ENCODE results near the gene RRAS. TPM values are rescaled to one million over a fixed set of nuclear protein-coding genes. Genes with fewer than 3 reads are reported as not detected.
A peak's percentile ranks its signal among the peaks of the same experiment; 100 is the strongest.

Gene RRAS
- polyA plus RNA-seq, 1 of the 3 experiments (the other 2 are of a cell fraction) = 141 TPM

DNA sequence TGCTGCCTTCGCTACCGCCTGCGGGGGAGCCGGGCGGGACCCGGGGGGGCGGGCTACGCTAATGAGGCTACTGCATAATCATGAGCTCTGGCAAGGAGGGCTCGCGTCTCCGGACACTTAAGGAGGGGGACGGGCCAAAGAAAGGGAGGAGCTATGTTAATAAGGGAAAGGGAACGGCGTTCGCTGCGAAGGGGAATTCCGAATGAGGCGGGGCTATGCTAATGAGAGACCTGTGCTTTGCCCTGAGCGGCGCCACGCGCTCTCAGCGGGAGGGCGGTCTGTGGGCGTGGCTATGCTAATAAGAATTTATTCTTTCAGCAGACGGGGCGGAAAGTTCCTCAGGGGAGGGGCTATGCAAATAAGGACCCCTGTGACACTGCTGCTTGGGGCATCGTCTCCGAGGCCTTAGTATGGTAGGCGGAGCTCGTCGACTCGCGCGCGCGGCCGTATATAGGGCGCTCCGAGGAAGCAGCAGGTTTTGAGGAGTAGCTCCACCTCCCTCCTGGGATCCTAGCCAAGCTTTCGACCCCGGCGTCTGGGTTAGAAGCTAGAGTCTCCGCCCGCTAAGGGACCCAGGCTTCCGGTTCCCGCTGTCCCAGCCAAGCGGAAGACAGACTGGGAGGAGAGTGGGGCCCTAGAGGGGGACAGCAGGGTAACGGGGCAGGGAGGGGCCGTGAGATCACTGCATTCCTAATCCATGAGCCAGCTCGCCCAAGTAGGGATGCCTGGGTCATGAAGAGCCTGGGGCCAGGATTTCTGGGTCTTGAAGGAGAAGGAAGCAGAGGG is at the start of gene RRAS (continued):
- TF ChIP-seq, protein P1, sequence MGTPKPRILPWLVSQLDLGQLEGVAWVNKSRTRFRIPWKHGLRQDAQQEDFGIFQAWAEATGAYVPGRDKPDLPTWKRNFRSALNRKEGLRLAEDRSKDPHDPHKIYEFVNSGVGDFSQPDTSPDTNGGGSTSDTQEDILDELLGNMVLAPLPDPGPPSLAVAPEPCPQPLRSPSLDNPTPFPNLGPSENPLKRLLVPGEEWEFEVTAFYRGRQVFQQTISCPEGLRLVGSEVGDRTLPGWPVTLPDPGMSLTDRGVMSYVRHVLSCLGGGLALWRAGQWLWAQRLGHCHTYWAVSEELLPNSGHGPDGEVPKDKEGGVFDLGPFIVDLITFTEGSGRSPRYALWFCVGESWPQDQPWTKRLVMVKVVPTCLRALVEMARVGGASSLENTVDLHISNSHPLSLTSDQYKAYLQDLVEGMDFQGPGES (IDR thresholded peaks at IDR 0.05; ENCODE audit: low read depth, low read length) = no peak
- TF ChIP-seq MXI1 (IDR thresholded peaks at IDR 0.05; ENCODE audit: low read depth, low read length) (no peak; the same call in none of the 2 replicates), JUND (IDR thresholded peaks at IDR 0.05) (peak; percentile 88)
- TF ChIP-seq, protein P2, sequence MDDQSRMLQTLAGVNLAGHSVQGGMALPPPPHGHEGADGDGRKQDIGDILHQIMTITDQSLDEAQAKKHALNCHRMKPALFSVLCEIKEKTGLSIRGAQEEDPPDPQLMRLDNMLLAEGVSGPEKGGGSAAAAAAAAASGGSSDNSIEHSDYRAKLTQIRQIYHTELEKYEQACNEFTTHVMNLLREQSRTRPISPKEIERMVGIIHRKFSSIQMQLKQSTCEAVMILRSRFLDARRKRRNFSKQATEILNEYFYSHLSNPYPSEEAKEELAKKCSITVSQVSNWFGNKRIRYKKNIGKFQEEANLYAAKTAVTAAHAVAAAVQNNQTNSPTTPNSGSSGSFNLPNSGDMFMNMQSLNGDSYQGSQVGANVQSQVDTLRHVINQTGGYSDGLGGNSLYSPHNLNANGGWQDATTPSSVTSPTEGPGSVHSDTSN (IDR thresholded peaks at IDR 0.05) = no peak; the same call in 1 of the 2 replicates

DNA sequence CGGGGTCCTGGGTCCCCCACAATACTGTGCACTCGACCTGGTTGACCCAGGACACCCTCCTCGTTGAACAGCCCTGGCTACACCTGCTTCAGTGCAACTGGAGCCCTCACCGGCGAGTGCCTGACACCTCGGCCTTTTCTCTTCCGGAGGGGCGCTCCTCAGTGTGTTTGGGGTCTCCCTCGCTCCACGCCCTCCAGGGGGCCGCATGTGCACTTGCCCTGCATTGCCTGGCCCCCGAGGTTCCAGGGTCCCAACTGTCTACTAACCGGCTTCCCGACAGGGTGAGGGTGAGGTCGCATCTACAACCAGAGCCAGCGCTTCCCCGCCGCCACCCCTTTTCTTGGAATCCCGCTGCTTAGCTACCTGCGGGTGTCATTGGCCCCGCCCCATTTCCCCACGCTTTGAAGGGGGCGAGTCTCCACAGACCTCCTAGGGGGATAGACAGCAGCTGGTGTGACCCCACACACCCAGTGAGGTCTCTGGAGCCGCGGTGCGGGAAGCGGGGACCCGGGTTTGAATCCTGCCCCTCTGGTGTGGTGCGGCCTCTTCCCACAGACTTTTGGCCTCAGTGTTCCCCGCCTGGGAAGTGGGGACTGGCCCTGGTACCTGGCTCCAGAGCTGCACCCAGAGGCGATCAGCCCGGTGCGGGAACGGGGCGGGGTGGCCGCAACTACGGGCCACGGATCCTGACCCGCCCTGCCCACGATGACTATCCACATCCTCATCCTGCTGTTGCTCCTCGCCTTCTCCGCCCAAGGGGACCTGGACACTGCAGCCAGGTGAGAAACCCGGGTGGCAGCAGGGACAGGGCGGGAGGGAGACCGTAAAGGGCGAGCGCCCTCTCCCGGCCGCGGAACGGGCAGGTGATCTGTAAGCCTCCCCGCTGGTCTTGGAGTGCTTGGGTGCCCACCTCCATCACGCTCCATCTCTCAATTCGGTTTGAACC is 49.5 kb upstream of the RRAS start, which contains the start of gene ADM5:
Gene ADM5, plus strand, starts transcription at position 462 of the 946 bp plus-strand sequence. Its CDS starts 244 bp downstream, at position 706.
- Histone ChIP-seq H3K36me3 (replicated peaks in 1 of 2; ENCODE audit: control insufficient read depth in 1 of 2, insufficient read depth in 2 of 2, low read length in 1 of 2) (peaks cover 17 to 39% of the 10 kb centered on the region in 2 experiments), H4K20me1 (ENCODE audit: insufficient read depth) (0 out of 2 replicates have a peak, but pooled peaks cover 4% of the 10 kb centered on the region), H3K79me2 (ENCODE audit: insufficient read depth) (peaks cover 27% of the 10 kb centered on the region), H3K9me2 (no peaks in the 10 kb centered on the region), H3K27me3 (ENCODE audit: insufficient read depth) (no peaks in the 10 kb centered on the region), H3K4me1 (ENCODE audit: control insufficient read depth in 1 of 2, insufficient read depth in 2 of 2, low read depth in 1 of 2, low read length in 1 of 2) (peaks cover 6 to 28% of the 10 kb centered on the region in 2 experiments; a peak in 2 of 4 replicates), H2AFZ (ENCODE audit: low read depth) (peak within 1 kb of the TSS; percentile 81; the same call in 1 of the 2 replicates), H3K4me3 (ENCODE audit: low read depth in 2 of 2, low read length in 1 of 2) (peak within 1 kb of the TSS; percentile 77 to 81), H3K4me2 (peak within 1 kb of the TSS; percentile 95), H3K9ac (peak within 1 kb of the TSS; percentile 71; the same call in 1 of the 2 replicates), H3F3A (replicated peaks; ENCODE audit: insufficient read depth) (peaks cover 15% of the 10 kb centered on the region), H3K9me3 (no peaks in the 10 kb centered on the region), H3K27ac (ENCODE audit: low read depth in 2 of 2, low read length in 1 of 2) (peak within 1 kb of the TSS; percentile 60 to 95)
- WGBS (ENCODE audit: low lambda C conversion rate) = 61% methylated on average over 22 of the region's 54 CpGs
- ChIA-PET CTCF (interaction anchor here (0.7 to 8.0 kb wide), 12 partner anchors 8 to 162 kb away, joined by 3 to 75 read pairs (median 4); partner anchors contain the start of genes BCL2L12, IRF3 and PRMT1), POLR2A (interaction anchor here (1.2 to 3.2 kb wide), 3 partner anchors 11 to 23 kb away, joined by 4 to 11 read pairs (median 6); partner anchors contain the start of gene PRMT1)
- peak; percentile 82 for DNase-seq
- TF ChIP-seq MXI1 (IDR thresholded peaks at IDR 0.05; ENCODE audit: low read depth, low read length) (peak; percentile 53; the same call in 1 of the 2 replicates), ELF1 (IDR thresholded peaks at IDR 0.05) (no peak), SMC3 (IDR thresholded peaks at IDR 0.05; ENCODE audit: low read depth, low read length) (0 out of 2 replicates have a peak, but pooled peaks have one; percentile 23), CTCF (IDR thresholded peaks at IDR 0.05) (peak; percentile 76), NFIC (IDR thresholded peaks at IDR 0.05; ENCODE audit: borderline replicate concordance) (no peak), CHD2 (IDR thresholded peaks at IDR 0.05; ENCODE audit: low read length, partially characterized antibody) (peak; percentile 16), RAD21 (IDR thresholded peaks at IDR 0.05; ENCODE audit: low read length) (peak; percentile 51), RCOR1 (IDR thresholded peaks at IDR 0.05; ENCODE audit: low read length) (no peak), MAX (IDR thresholded peaks at IDR 0.05; ENCODE audit: low read depth) (peak; percentile 33; the same call in 1 of the 2 replicates), POLR2AphosphoS5 (IDR thresholded peaks at IDR 0.05; ENCODE audit: low read depth, low read length) (peak; percentile 12; the same call in 1 of the 2 replicates)
- TF ChIP-seq, protein P2 (IDR thresholded peaks at IDR 0.05) = no peak

Data from SK-N-SH (cell line).